GM12865 (cell line): Measurements from ENCODE around the gene KLLN.
A peak's percentile ranks its signal among the peaks of the same experiment; 100 is the strongest.
"Not testable (repeated sequence)": the region's sequence is repeated elsewhere in the genome, so short reads cannot be mapped to it uniquely, and the experiment has no call there.

Source experiments
- DNase-seq: peaks from one replicate; pipeline ENCODE4 v3.0.0; 2010; ENCODE audit warnings: low read depth
- H3K4me3 ChIP-seq: 2 replicates; pipeline ENCODE4 v1.5.1; 2011; ENCODE audit warnings: mild to moderate bottlenecking, low read depth, low read length, control low read depth
- TF ChIP-seq, protein P1 (sequence below): IDR thresholded peaks from 2 replicates; pipeline ENCODE4 v1.5.1; 2011; ENCODE audit warnings: low read length, control low read depth, low read depth, inconsistent platforms; ENCODE audit not compliant: insufficient read depth; ENCODE audit errors: missing control alignments

Gene KLLN

DNA sequence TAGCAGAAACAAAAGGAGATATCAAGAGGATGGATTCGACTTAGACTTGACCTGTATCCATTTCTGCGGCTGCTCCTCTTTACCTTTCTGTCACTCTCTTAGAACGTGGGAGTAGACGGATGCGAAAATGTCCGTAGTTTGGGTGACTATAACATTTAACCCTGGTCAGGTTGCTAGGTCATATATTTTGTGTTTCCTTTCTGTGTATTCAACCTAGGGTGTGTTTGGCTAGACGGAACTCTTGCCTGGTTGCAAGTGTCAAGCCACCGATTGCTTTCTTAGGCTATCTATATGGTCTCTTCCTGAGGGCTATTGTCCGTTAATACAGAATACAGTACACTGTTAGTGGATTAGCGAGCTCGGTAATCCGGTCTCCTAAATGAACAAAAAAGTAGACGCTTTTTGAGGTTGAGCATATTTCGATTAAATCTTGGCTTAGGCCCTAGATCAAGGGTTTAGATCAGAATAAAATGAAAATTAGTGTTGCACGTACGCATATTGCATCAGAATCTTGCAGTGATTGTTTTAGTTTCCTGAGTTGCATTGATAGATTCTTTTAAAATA lies 1.2 kb upstream of the KLLN start:
- TF ChIP-seq, protein P1, sequence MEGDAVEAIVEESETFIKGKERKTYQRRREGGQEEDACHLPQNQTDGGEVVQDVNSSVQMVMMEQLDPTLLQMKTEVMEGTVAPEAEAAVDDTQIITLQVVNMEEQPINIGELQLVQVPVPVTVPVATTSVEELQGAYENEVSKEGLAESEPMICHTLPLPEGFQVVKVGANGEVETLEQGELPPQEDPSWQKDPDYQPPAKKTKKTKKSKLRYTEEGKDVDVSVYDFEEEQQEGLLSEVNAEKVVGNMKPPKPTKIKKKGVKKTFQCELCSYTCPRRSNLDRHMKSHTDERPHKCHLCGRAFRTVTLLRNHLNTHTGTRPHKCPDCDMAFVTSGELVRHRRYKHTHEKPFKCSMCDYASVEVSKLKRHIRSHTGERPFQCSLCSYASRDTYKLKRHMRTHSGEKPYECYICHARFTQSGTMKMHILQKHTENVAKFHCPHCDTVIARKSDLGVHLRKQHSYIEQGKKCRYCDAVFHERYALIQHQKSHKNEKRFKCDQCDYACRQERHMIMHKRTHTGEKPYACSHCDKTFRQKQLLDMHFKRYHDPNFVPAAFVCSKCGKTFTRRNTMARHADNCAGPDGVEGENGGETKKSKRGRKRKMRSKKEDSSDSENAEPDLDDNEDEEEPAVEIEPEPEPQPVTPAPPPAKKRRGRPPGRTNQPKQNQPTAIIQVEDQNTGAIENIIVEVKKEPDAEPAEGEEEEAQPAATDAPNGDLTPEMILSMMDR = no peak
- peak overlapping the region; percentile 79 for H3K4me3 ChIP-seq
- peak; percentile 42 for DNase-seq

DNA sequence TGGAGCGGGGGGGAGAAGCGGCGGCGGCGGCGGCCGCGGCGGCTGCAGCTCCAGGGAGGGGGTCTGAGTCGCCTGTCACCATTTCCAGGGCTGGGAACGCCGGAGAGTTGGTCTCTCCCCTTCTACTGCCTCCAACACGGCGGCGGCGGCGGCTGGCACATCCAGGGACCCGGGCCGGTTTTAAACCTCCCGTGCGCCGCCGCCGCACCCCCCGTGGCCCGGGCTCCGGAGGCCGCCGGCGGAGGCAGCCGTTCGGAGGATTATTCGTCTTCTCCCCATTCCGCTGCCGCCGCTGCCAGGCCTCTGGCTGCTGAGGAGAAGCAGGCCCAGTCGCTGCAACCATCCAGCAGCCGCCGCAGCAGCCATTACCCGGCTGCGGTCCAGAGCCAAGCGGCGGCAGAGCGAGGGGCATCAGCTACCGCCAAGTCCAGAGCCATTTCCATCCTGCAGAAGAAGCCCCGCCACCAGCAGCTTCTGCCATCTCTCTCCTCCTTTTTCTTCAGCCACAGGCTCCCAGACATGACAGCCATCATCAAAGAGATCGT lies 690 bp upstream of the KLLN start:
- peak; percentile 54 for DNase-seq

DNA sequence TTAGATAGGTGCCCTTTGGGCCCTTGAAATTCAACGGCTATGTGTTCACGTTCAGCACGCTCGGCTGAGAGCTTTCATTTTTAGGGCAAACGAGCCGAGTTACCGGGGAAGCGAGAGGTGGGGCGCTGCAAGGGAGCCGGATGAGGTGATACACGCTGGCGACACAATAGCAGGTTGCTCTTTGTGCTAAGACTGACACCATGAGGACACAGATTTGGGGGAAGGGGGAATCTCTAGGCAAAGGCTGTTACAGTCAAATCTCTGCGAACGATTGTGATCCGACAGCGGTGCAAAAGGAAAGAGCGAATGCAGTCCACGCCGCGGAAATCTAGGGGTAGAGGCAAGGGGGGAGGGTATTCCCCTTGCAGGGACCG lies 667 bp downstream of the KLLN start:
- no peak for DNase-seq

More for the DNA sequence above, 690 bp upstream of the KLLN start:
- peak overlapping the region; percentile 79 for H3K4me3 ChIP-seq

DNA sequence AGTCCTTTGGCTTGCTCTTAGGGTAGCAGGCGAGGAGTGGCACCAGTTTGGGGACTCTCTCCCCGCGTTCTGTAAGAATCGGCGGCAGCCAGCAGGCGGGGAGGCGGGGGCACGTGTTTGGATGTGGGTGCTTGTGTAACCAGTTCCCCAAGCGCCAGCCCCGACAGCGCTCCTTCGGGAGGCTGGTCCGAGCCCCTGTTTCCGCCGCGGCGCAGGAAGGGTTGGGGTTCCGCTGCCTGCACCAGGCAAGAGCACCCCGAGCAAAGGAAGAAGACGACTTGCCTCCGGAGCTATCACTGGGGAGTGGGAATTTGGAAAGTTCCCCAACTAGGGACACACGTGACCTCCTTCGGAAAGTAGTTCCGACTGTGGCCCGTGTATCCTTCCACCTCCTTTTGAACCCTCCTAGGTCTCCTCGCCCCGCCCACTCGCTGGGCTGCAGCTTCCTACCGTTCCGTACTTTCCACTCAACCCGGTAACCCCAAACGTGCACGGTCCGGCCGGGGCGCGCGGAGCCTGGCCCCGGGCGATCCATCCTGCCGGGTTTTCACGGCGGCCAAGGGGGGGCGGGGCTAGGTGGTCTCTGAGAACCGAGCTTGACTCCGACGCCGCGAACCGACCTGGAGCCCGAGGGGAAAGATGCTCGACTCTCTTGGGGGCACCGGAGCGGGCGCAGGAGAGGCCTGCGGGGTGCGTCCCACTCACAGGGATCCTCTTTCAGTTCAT lies 1.2 kb downstream of the KLLN start:
- DNase-seq = peak; percentile 100
- TF ChIP-seq, protein P1 = no peak
- peak overlapping the region; percentile 79 for H3K4me3 ChIP-seq

More for the DNA sequence above, 667 bp downstream of the KLLN start:
- peak overlapping the region; percentile 79 for H3K4me3 ChIP-seq
- TF ChIP-seq, protein P1 = no peak

DNA sequence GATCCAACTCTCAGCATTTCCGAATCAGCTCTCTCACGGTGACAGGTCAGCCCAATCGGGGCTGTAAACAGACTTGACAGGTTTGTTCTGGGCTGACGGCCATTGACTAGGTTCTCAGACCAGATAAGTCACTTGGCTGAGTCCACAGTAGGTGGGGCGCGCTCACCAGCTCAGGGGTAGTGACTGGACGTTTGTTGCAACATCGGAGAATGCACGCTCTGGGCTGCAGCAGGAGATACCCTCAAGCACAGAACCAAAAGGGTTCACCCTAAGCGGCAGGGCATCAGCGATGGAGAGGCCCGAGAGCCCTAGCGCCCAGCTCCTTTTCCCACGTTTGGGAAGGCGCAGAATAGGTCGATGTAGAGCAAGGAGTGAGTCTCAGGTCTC lies 1.8 kb downstream of the KLLN start:
- peak; percentile 87 for DNase-seq
- peak overlapping the region; percentile 79 for H3K4me3 ChIP-seq
- TF ChIP-seq, protein P1 = peak; percentile 21

DNA sequence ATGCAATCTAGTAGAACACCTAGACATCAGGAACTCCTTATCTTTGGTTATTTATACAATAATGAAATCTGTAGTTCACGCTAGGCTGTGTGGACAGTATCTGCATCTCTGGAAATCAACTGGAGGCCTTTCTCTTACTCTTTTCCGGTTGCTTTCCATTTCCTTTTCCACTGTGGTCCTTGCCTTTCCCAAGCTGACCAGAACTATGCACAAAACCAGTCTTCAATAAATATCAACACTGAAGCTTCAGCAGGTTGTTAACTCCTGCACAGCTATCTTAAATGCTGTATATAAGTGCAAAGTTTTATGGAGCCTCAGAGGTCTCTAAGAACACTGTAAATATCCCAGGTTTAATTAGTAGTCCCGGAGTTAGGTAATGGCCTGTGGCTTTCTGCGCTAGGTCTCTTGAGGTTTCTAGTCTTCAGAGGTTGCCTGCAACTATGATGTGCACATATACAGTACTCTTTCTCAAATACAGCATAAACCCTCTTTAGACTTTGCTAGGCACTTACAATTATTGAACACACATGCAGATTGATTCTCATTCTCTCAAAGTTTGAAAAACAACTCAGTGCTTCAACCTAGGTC lies 2.4 kb downstream of the KLLN start:
- DNase-seq = no peak
- peak overlapping the region; percentile 79 for H3K4me3 ChIP-seq
- TF ChIP-seq, protein P1 = no peak

DNA sequence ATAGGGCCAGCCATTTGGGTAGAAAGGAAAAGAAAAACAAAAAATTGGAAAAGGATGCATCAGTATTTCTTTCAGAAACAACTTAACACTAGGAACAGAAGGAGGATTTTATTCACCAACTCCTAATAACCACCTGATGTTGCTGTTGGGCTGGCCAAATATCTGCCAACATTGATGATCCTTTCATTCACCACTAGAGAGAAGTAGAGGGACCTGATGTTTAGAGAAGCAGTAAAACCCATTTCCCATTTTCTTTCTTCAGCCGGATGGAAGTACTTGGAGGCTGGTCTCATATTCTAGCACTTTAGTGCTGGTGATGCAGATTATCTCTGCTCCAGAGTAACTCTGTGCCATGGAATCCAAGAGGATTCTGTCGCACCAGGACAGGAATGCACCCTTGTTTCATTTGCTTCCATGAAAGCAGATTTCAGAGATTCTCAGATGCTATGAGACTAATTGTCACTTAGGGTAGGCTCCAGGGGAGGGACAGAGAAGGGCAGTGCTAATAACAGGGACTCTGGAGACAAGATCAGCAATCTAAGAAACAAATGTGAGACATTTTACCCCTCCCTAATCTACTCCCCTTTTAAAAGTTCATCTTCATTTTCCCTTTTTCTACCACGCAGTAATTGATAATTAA lies 3.1 kb downstream of the KLLN start:
- peak; percentile 78 for DNase-seq
- TF ChIP-seq, protein P1 = peak; percentile 55
- H3K4me3 ChIP-seq = peak overlapping the region; percentile 79

DNA sequence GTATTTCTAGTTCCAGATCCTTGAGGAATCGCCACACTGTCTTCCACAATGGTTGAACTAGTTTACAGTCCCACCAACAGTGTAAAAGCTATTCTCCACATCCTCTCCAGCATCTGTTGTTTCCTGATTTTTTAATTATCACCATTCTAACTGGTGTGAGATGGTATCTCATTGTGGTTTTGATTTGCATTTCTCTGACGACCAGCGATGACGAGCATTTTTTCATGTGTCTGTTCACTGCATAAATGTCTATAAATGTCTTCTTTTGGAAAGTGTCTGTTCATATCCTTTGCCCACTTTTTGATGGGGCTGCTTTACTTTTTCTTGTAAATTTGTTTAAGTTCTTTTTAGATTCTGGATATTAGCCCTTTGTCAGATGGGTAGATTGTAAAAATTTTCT lies 7.7 kb downstream of the KLLN start:
- not testable (repeated sequence) for DNase-seq, H3K4me3 ChIP-seq

DNA sequence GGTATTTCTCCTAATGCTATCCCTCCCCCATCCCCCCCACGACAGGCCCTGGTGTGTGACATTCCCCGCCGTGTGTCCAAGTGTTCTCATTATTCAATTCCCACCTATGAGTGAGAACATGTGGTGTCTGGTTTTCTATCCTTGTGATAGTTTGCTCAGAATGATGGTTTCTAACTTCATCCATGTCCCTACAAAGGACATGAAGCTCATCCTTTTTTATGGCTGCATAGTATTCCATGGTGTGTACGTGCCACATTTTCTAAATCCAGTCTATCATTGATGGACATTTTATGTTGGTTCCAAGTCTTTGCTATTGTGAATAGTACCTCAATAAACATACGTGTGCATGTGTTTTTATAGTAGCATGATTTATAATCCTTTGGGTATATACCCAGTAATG lies 8.1 kb downstream of the KLLN start:
- not testable (repeated sequence) for H3K4me3 ChIP-seq, DNase-seq
